H9 (cell line): ENCODE measurements around the gene GSTP1. TPM values are rescaled to one million over a fixed set of nuclear protein-coding genes. Genes with fewer than 3 reads are reported as not detected.
"Not testable (repeated sequence)": the region's sequence is repeated elsewhere in the genome, so short reads cannot be mapped to it uniquely, and the experiment has no call there.

Source experiments
- DNase-seq: peaks from one replicate; pipeline ENCODE4 v3.0.0-alpha.2; 2017
- H2AFZ ChIP-seq: one replicate; pipeline ENCODE4 v1.6.1; 2013; ENCODE audit warnings: mild to moderate bottlenecking, low read length, control low read depth, moderate library complexity
- H2AK5ac ChIP-seq: 2 replicates; pipeline ENCODE4 v1.6.1; 2013; ENCODE audit warnings: low read length, control low read depth, mixed read lengths; ENCODE audit not compliant: insufficient read length
- H2BK120ac ChIP-seq: one replicate; pipeline ENCODE4 v1.6.1; 2013; ENCODE audit warnings: low read depth, mild to moderate bottlenecking, low read length, control low read depth, inconsistent platforms; ENCODE audit not compliant: poor library complexity, severe bottlenecking
- H2BK12ac ChIP-seq: 2 replicates; pipeline ENCODE4 v1.6.1; 2013; ENCODE audit warnings: low read length, control low read depth, mixed read lengths, low read depth; ENCODE audit not compliant: insufficient read length
- H2BK15ac ChIP-seq: 2 replicates; pipeline ENCODE4 v1.6.1; 2013; ENCODE audit warnings: low read depth, low read length, control low read depth
- H2BK20ac ChIP-seq: one replicate; pipeline ENCODE4 v1.6.1; 2013; ENCODE audit warnings: low read depth, mild to moderate bottlenecking, low read length, control low read depth, inconsistent platforms; ENCODE audit not compliant: poor library complexity, severe bottlenecking
- H2BK5ac ChIP-seq: 2 replicates; pipeline ENCODE4 v1.6.1; 2013; ENCODE audit warnings: low read length, control low read depth, mixed read lengths; ENCODE audit not compliant: insufficient read length
- H3K14ac ChIP-seq: 2 replicates; pipeline ENCODE4 v1.6.1; 2013; ENCODE audit warnings: low read length, control low read depth; ENCODE audit not compliant: insufficient read depth
- H3K18ac ChIP-seq: 2 replicates; pipeline ENCODE4 v1.6.1; 2013; ENCODE audit warnings: low read depth, mild to moderate bottlenecking, mixed read lengths, low read length, control low read depth; ENCODE audit not compliant: insufficient read length
- H3K23ac ChIP-seq: 2 replicates; pipeline ENCODE4 v1.6.1; 2013; ENCODE audit warnings: low read length, control low read depth, mixed read lengths, low read depth; ENCODE audit not compliant: insufficient read length
- H3K23me2 ChIP-seq: 2 replicates; pipeline ENCODE4 v1.6.1; 2013; ENCODE audit warnings: low read depth, mild to moderate bottlenecking, mixed read lengths, low read length, control low read depth; ENCODE audit not compliant: insufficient read length, poor library complexity, severe bottlenecking
- H3K27ac ChIP-seq: 2 replicates; pipeline ENCODE4 v1.5.1; 2013; ENCODE audit warnings: low read length, control low read depth, mixed read lengths, low read depth; ENCODE audit not compliant: insufficient read length
- H3K27me3 ChIP-seq: 2 replicates; pipeline ENCODE4 v1.6.1; 2013; ENCODE audit warnings: low read length, control low read depth, inconsistent platforms; ENCODE audit not compliant: insufficient read depth
- H3K4ac ChIP-seq: 2 replicates; pipeline ENCODE4 v1.6.1; 2013; ENCODE audit warnings: low read depth, mild to moderate bottlenecking, control low read depth, inconsistent platforms, low read length, moderate library complexity
- H3K4me1 ChIP-seq: 2 replicates; pipeline ENCODE4 v1.6.1; 2013; ENCODE audit warnings: low read length, control low read depth, inconsistent platforms; ENCODE audit not compliant: insufficient read depth
- H3K4me2 ChIP-seq: 2 replicates; pipeline ENCODE4 v1.6.1; 2013; ENCODE audit warnings: low read length, control low read depth, mixed read lengths; ENCODE audit not compliant: insufficient read length, insufficient read depth
- H3K56ac ChIP-seq: 2 replicates; pipeline ENCODE4 v1.6.1; 2013; ENCODE audit warnings: low read depth, mild to moderate bottlenecking, mixed read lengths, low read length, control low read depth; ENCODE audit not compliant: insufficient read length
- H3K79me1 ChIP-seq: 2 replicates; pipeline ENCODE4 v1.6.1; 2013; ENCODE audit warnings: low read depth, mild to moderate bottlenecking, moderate library complexity, low read length, control low read depth, inconsistent platforms; ENCODE audit not compliant: insufficient read depth, poor library complexity, severe bottlenecking
- H3K79me2 ChIP-seq: 2 replicates; pipeline ENCODE4 v1.6.1; 2013; ENCODE audit warnings: low read length, control low read depth, inconsistent platforms; ENCODE audit not compliant: insufficient read depth
- H3K9ac ChIP-seq: 2 replicates; pipeline ENCODE4 v1.6.1; 2013; ENCODE audit warnings: low read length, control low read depth, mixed read lengths; ENCODE audit not compliant: insufficient read length; ENCODE audit errors: extremely low read depth
- H3K9me3 ChIP-seq: one replicate; pipeline ENCODE4 v1.6.1; 2013; ENCODE audit warnings: low read depth, low read length, inconsistent platforms; ENCODE audit not compliant: control insufficient read depth
- H3T11ph ChIP-seq: one replicate; pipeline ENCODE4 v1.6.1; 2013; ENCODE audit warnings: mild to moderate bottlenecking, low read length, control low read depth, inconsistent platforms
- H4K20me1 ChIP-seq: one replicate; pipeline ENCODE4 v1.6.1; 2013; ENCODE audit not compliant: control insufficient read depth, insufficient read length, insufficient read depth
- H4K5ac ChIP-seq: 2 replicates; pipeline ENCODE4 v1.6.1; 2013; ENCODE audit warnings: low read depth, mild to moderate bottlenecking, mixed read lengths, low read length, control low read depth; ENCODE audit not compliant: insufficient read length
- H4K8ac ChIP-seq: replicated peaks from 2 replicates; pipeline ENCODE4 v1.6.1; 2013; ENCODE audit warnings: low read length, control low read depth, mixed read lengths, low read depth; ENCODE audit not compliant: insufficient read length
- H4K91ac ChIP-seq: 2 replicates; pipeline ENCODE4 v1.6.1; 2013; ENCODE audit warnings: low read depth, mild to moderate bottlenecking, moderate library complexity, mixed read lengths, low read length, control low read depth; ENCODE audit not compliant: insufficient read length
- H3K27ac Mint-ChIP-seq, 3 experiments: 2 replicates in 2 of 3; 3 replicates in 1 of 3; pipeline ENCODE4 v1.8.0; 2020 to 2021; ENCODE audit warnings: mixed read lengths in 3 of 3, mild to moderate bottlenecking in 1 of 3, moderate library complexity in 1 of 3
- H3K27me3 Mint-ChIP-seq: 2 replicates; pipeline ENCODE4 v1.8.0; 2021; ENCODE audit warnings: low read depth, mild to moderate bottlenecking, moderate library complexity, mixed read lengths
- H3K36me3 Mint-ChIP-seq, 3 experiments: 2 replicates in 2 of 3; 3 replicates in 1 of 3; pipeline ENCODE4 v1.8.0; 2020 to 2021; ENCODE audit warnings: low read depth in 3 of 3, mixed read lengths in 3 of 3; ENCODE audit not compliant: insufficient read depth in 1 of 3
- H3K4me1 Mint-ChIP-seq, 2 experiments: 2 replicates each; pipeline ENCODE4 v1.8.0; 2020; ENCODE audit warnings: mixed read lengths in 2 of 2
- H3K4me3 Mint-ChIP-seq, 2 experiments: 2 replicates in 1 of 2; 3 replicates in 1 of 2; pipeline ENCODE4 v1.8.0; 2020 to 2021; ENCODE audit warnings: mild to moderate bottlenecking in 2 of 2, mixed read lengths in 2 of 2, moderate library complexity in 1 of 2
- H3K9me3 Mint-ChIP-seq, 2 experiments: 2 replicates in 1 of 2; 3 replicates in 1 of 2; pipeline ENCODE4 v1.8.0; 2020; ENCODE audit warnings: mild to moderate bottlenecking in 2 of 2, mixed read lengths in 2 of 2, moderate library complexity in 1 of 2
- CTCF ChIP-seq: fragments of 200-600 bp; sonication (generic); conservative IDR thresholded peaks from 3 replicates; pipeline ENCODE4 v1.8.0; 2021; ENCODE audit warnings: antibody characterized with exemption, mild to moderate bottlenecking
- WGBS: extraction: QIAGEN DNeasy Blood & Tissue Kit; methylation state at CpG from one replicate; pipeline ENCODE4 v1.1.7; 2013; ENCODE audit warnings: missing lambda C conversion rate, low lambda C conversion rate, mixed read lengths; ENCODE audit not compliant: insufficient read length; ENCODE audit errors: extremely low coverage; 5-methylcytosine and 5-hydroxymethylcytosine counted together
- total RNA-seq: library from RNA; stranded (reverse); gene quantifications from 2 replicates; pipeline ENCODE4 v1.2.1, GENCODE V29; 2021

GSTP1 gene
- total RNA-seq, 1 experiment from 2014 or later, result 1,469 TPM

- no peak overlapping the region for H3K14ac ChIP-seq
- H4K91ac ChIP-seq, result no peak overlapping the region
- no peak overlapping the region for H3K23ac ChIP-seq
- no peak overlapping the region for H3K4me2 ChIP-seq
- DNase-seq, result no peak
- peaks cover 25 to 30% of the 10 kb centered on the region in 2 experiments for H3K9me3 Mint-ChIP-seq
- H3T11ph ChIP-seq, result no peak overlapping the region
- no peak overlapping the region for H3K18ac ChIP-seq
- no peak overlapping the region for H3K27ac ChIP-seq
- no peak overlapping the region for H3K9ac ChIP-seq
- H3K27me3 Mint-ChIP-seq, result peaks cover 15% of the 10 kb centered on the region
- no peak overlapping the region for H2BK20ac ChIP-seq
- H3K79me1 ChIP-seq, result no peaks in the 10 kb centered on the region
- no peaks in the 10 kb centered on the region for H3K4me1 ChIP-seq
- no peak overlapping the region; a peak in 1 of 5 replicates for H3K4me3 Mint-ChIP-seq
- no peaks in the 10 kb centered on the region for H3K27me3 ChIP-seq
- H2BK12ac ChIP-seq, result no peak overlapping the region
- no peak overlapping the region for H4K8ac ChIP-seq
- peaks cover 28 to 38% of the 10 kb centered on the region in 2 experiments for H3K4me1 Mint-ChIP-seq
- no peak overlapping the region for H3K4ac ChIP-seq
- no peak overlapping the region for H2BK15ac ChIP-seq
- H2BK120ac ChIP-seq, result no peak overlapping the region
- H4K5ac ChIP-seq, result no peak overlapping the region
- H3K79me2 ChIP-seq, result no peaks in the 10 kb centered on the region
- H3K36me3 Mint-ChIP-seq, result peaks cover 2 to 20% (median 3%) of the 10 kb centered on the region in 3 experiments; a peak in 4 of 7 replicates
- no peak overlapping the region for H3K56ac ChIP-seq
- no peaks in the 10 kb centered on the region for H3K9me3 ChIP-seq
- no peak overlapping the region for H2AFZ ChIP-seq
- H2AK5ac ChIP-seq, result no peak overlapping the region
- no peak for TF ChIP-seq CTCF
- no peak overlapping the region for H3K27ac Mint-ChIP-seq
- no CpG with 5 or more reads among the region's 7 CpGs for WGBS
- H4K20me1 ChIP-seq, result no peaks in the 10 kb centered on the region
- H3K23me2 ChIP-seq, result no peaks in the 10 kb centered on the region
- H2BK5ac ChIP-seq, result no peak overlapping the region
These were observed 17.5 kb downstream of the GSTP1 start for GRCh38 chr11:67601098-67601497.

- H3K79me2 ChIP-seq, H2AFZ ChIP-seq, H2AK5ac ChIP-seq, H3K9ac ChIP-seq, H3K27ac ChIP-seq, H2BK12ac ChIP-seq, H3K79me1 ChIP-seq, H2BK5ac ChIP-seq, H4K5ac ChIP-seq, H4K8ac ChIP-seq, H3K27me3 ChIP-seq, H2BK15ac ChIP-seq, H3K23me2 ChIP-seq, H3T11ph ChIP-seq, H2BK20ac ChIP-seq, H3K9me3 ChIP-seq, H3K4ac ChIP-seq, H3K56ac ChIP-seq, H3K23ac ChIP-seq, H3K4me2 ChIP-seq, H4K20me1 ChIP-seq, DNase-seq, H3K14ac ChIP-seq, H4K91ac ChIP-seq, H3K4me1 ChIP-seq: not testable (repeated sequence)
- Mint-ChIP-seq H3K4me1 (peaks cover 38 to 44% of the 10 kb centered on the region in 2 experiments), H3K27me3 (peaks cover 14% of the 10 kb centered on the region), H3K27ac (peak overlapping the region; percentile 27 to 94 (median 56); a peak in 4 of 7 replicates), H3K4me3 (peak overlapping the region; percentile 16 to 38; a peak in 3 of 5 replicates), H3K9me3 (peaks cover 7 to 11% of the 10 kb centered on the region in 2 experiments), H3K36me3 (peaks cover 8 to 14% (median 9%) of the 10 kb centered on the region in 3 experiments)
- Histone ChIP-seq H2BK120ac (peak overlapping the region; percentile 14), H3K18ac (peak overlapping the region; percentile 34)
- no CpG with 5 or more reads among the region's 4 CpGs for WGBS
These were observed 20.5 kb downstream of the GSTP1 start for GRCh38 chr11:67604119-67604518.
